ENCODE results near the gene GAD1.

GRCh38 chr2:170850251-170850650 lies 33.6 kb downstream of the GAD1 start:
- TF ChIP-seq FOS (IDR thresholded peaks at IDR 0.05; ENCODE audit: low read depth, low read length) (no peak), CTCF (conservative IDR thresholded peaks at IDR 0.05; ENCODE audit: low read depth, low read length) (no peak), POLR2A (IDR thresholded peaks at IDR 0.05; ENCODE audit: low read depth, low read length) (no peak), MAZ (IDR thresholded peaks at IDR 0.05; ENCODE audit: borderline replicate concordance, low read depth, low read length) (no peak), RFX5 (IDR thresholded peaks at IDR 0.05; ENCODE audit: low read depth, low read length) (no peak)

Data from IMR-90 (cell line).